NCI-H146 treated with DMSO at 0.1 percent for 48 hours (cell line): ENCODE measurements around the gene SSNA1.
A peak's percentile ranks its signal among the peaks of the same experiment; 100 is the strongest.

Experiments used
- DNase-seq: peaks from one replicate; lab custom pipeline; 2025; ENCODE audit not compliant: unreplicated experiment; lab: John Stamatoyannopoulos, UW

The SSNA1 gene

DNA sequence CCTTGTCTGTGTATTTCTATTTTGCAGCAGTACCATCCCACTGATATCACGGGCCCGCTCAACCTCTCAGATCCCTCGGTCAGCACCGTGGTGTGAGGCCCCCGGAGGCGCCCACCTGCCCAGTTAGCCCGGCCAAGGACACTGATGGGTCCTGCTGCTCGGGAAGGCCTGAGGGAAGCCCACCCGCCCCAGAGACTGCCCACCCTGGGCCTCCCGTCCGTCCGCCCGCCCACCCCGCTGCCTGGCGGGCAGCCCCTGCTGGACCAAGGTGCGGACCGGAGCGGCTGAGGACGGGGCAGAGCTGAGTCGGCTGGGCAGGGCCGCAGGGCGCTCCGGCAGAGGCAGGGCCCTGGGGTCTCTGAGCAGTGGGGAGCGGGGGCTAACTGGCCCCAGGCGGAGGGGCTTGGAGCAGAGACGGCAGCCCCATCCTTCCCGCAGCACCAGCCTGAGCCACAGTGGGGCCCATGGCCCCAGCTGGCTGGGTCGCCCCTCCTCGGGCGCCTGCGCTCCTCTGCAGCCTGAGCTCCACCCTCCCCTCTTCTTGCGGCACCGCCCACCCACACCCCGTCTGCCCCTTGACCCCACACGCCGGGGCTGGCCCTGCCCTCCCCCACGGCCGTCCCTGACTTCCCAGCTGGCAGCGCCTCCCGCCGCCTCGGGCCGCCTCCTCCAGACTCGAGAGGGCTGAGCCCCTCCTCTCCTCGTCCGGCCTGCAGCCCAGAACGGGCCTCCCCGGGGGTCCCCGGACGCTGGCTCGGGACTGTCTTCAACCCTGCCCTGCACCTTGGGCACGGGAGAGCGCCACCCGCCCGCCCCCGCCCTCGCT, 20.5 kb upstream of the SSNA1 start:
- DNase-seq: peak; percentile 29

DNA sequence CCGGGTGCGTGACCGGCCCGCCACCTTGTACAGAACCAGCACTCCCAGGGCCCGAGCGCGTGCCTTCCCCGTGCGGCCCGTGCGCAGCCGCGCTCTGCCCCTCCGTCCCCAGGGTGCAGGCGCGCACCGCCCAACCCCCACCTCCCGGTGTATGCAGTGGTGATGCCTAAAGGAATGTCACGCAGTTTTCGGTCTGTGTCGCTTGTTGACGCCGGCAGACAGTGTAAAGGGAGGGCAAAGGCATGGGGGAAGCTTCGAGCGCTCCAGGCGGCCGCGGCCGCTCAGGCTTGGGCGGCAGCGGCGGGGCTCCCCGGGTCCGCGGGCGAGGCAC, 19.9 kb upstream of the SSNA1 start:
- DNase-seq: no peak

DNA sequence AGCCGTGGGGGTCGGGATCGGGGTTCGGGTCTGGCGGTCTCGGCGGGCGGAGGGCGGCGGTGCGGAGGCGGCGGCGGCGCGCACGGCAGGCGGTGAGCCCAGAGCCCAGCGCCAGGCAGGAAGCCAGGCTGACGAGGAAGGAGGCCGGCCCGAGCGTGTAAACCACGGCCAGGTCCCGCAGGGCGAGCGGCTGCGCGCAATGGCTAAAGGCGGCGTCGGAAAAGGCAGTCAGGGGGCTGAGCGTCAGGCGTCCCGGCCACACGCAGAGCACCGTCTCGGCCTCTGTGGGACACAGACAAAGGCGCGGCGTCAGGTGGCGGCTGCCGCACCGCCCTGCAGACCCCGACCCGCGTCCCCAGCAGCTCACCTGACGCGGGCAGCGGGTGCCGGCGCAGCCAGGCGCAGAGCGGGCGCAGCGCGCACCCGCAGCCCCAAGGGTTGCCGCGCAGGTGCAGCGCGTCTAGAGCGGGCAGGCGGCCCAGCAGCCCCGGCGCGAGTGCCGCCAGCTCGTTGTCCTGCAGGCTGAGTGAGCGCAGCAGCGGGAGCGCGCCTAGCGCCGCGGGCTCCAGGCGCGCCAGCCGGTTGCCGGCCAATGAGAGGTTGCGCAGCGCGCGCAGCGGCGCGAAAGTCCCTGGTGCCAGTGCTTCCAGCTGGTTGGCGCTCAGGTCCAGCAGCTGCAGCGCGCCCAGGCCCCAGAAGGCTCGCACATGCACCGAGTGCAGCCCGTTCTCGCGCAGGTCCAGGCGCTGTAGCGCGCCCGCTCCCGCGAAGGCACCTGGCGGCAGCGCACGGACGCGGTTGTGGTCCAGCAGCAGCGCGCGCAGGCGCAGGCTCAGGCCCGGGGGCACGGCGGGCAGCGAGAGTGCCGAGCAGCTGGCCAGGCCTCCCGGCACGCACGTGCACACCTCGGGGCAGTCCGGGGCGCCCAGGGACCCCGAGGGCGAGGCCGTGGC, 19.3 kb upstream of the SSNA1 start:
- peak; percentile 63 for DNase-seq

DNA sequence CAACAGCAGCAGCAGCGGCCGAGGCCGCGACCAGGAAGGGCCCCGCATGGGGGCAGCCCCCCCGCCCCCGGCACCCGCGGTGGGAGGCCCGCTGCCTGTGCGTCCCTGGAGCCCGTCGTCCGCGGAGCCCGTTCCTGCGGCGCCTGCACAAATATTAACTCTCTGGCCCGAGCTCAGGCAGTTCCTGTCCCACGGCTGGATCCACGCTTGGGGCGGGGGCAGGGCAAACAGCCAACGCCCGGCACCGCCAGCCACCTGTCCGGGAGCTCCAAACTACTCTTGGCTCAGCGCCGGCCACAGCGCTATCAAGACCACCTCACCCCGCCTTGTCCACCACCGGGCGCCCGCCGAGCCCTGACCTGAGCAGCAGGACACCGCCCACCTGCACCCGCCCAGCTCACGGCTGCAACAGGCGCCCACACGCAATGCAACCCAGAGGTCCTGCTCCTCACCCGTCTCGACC, 18.5 kb upstream of the SSNA1 start, which contains the start of gene LRRC26:
Gene LRRC26 (minus strand): TSS at position 156 of the 463 bp plus-strand sequence. CDS start 108 bp downstream, at position 48.
- no peak for DNase-seq

DNA sequence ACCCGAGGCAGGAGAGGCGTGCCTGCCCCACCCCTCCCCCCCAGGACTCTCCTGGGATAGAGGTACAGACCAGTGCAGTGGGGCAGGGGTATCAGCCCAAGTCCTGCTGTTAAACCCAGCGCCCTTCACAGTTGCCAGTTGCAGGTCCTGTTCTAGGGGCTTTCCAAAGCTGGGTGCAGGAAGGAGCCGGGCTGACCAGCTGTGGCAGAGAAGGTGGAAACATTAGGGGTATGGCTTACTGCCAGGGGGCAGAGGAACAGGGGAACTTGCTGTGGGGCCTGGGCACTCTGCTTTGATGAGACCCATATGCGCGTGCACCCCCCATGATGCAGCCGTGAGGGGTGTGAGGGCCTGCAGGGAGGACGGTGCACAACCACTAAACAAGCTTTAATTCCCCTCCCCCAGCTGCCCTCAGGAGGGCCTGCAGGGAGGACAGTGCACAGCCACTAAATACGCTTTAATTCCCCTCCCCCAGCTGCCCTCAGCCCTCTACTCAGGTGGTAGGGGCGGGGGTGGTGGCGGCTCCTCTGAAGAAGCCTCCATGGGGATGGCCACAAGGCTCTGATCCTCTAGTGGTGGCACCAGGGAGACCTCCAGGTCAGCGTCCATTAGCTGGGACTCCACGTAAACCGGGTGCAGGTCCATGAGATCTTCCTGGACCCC, 17.9 kb upstream of the SSNA1 start:
- no peak for DNase-seq

DNA sequence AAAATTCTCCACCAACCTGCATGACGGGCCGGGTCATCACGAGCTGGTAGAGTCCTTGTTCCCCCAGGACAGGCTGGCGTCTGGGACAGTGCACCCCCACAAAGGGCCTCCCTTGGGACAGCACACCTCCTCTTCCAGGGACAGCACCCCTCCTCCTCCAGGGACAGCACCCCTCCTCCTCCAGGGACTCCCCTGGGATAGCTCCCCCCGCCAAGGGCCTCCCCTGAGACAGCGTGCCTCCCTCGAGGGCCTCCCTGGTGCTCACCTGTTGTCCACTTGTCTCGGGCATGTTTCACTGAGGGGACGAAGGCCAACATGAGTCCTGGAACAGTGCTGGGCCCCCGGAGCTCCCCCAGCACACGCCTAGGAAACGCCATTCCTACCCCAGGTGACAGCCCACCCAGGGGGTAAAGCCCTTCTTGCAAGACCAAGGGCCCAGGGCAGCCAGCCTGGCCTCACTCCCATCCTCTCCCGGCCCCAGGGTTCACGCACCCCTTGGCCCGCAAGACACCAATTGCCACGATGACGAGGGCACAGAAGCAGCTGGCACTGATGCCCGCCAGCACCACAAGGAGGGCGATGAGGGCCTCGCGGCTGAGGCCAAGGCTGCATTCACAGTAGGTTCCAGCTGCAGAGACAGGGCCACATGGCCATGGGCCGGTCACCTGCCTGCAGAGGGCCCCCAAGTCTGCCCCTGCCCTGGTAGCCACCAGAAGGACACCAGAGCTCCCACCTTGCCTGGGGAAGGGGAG, 17.2 kb upstream of the SSNA1 start:
- DNase-seq: no peak

DNA sequence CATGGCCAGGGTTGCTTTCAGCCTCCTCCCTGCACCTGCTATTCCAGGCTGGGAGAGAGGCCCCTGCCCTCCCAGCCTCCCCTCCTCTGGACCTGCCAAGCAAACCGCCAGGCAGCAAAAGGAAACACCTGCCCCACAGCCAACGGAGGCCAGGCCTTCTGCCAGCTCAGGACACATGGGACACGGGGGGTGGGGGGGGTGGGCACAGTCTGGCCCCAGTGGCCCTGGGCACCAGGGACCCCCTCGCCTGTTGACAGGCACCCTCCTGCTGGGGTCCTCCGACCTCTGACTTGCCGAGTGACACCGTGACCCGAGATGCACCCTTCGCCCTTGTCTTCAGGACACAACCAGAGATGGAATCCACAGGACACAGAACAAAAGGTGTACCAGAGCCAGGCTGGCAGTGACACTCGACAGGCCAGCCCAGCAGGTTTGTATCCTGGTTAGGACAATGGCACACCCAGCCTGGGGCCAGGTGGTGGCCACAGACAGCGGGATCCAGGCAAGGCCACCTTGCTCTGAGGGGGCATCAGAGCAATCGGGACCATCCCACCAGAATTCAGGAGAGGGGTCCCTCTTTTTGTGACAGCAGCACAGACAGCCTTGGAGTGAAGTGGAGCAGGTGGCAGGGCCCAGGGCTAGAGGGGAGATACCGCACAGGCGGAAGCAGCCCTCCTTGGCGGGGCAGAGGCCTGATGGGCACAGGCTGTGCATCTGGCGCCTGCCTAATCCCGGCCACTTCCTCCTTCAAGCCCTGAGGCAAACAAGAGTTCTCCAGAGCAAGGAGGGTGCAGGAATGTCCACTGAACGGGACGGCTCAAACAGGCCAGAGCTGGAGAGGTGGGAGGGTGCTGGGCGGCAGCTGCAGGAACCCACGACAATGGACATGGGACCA, 15.3 kb upstream of the SSNA1 start:
- DNase-seq: no peak

DNA sequence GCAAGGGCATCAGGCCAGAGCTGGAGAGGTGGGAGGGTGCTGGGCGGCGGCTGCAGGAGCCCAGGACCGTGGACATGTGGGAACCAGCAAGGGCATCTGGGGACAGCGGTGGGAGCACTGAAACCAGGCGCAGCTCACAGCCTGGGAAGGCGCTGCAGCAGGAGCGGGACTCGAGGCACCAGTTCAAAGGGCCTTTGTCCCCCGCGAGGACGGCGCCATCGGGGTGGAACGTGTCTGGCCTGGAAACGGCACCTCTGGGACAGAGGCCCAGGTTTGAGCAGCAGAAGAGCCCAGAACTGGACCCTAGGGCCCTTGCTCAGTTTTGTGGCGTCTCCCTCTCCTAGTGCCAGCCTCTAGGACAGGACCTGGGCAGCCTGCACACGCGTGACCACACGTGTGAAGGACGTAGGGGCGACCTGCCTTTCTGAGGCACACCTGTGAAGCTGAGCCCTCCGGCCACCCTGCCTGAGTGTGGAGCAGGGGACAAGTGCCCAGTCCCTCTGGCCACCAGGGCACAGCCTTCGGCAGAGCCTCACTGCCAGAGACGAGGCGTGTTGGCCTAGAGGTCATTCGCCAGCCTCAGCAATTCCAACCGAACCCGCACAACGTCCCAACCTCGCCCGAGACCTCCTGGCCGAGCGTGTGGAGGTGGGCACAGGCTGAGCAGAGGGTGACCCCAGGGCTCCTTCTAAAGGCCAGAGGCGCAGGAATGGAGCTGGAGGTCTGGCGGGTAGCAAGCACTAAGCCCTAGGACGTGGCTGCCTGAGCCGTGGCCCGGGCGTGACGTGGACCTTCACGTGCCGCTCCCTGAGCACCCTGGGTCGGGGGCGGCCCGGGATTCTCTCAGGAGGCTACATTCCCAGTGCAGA, 14.4 kb upstream of the SSNA1 start:
- no peak for DNase-seq

DNA sequence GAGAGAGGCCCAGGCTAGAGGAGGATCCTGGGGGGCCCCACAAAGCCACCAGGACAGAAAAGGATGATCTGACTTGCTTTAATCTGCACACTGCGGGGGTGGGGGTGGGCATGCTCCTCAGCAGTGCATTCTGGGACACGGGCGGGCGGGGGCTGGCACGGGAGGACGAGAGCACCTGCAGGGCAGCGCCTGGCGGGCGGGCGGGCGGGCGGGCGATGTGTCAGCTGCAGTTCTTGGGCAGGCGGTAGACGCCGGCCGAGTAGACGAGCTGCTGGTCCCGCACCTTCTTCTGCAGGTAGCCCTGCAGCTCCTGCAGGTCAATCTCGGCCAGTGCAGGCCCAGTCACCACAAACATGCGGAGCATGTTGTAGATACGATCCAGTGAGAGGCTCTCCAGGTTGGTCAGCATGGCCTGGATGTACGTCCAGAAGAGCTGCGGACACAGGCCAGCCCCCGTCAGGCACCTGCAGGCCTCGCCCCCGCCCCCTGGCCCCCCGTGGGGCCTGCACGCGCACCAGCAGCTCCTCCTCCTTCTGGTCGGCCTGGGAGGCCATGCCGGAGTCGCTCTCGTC, 13.7 kb upstream of the SSNA1 start:
- DNase-seq: peak; percentile 39

DNA sequence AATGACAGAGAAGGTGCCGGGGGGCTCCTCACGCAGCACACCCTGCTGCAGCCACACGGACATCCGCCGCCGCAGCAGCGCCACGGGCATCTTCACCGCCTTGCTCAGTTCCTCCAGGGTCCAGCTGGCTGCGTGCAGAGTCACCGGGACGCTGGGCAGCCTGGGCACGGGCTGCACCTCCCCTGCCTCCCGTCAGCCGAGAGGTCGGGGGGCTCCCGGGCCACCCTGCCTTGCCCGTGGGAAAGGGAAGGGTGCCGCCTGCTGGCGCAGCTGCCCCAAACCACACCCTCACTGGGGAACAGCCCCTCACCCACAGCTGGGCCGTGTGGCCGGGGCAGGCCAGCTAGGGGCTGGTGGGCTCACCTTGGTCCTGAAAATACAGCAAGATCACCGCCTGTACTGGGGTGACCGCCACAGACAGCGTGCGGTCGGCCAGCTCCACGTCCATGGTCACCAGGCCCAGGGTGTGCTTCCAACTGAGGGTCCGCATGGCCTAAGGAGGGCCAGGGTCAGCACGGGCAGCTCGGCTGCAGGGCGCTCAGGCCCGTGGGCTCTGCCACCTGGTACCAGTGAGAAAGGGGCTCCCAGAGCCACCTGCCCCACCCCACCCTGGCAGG, 13.0 kb upstream of the SSNA1 start:
- no peak for DNase-seq

DNA sequence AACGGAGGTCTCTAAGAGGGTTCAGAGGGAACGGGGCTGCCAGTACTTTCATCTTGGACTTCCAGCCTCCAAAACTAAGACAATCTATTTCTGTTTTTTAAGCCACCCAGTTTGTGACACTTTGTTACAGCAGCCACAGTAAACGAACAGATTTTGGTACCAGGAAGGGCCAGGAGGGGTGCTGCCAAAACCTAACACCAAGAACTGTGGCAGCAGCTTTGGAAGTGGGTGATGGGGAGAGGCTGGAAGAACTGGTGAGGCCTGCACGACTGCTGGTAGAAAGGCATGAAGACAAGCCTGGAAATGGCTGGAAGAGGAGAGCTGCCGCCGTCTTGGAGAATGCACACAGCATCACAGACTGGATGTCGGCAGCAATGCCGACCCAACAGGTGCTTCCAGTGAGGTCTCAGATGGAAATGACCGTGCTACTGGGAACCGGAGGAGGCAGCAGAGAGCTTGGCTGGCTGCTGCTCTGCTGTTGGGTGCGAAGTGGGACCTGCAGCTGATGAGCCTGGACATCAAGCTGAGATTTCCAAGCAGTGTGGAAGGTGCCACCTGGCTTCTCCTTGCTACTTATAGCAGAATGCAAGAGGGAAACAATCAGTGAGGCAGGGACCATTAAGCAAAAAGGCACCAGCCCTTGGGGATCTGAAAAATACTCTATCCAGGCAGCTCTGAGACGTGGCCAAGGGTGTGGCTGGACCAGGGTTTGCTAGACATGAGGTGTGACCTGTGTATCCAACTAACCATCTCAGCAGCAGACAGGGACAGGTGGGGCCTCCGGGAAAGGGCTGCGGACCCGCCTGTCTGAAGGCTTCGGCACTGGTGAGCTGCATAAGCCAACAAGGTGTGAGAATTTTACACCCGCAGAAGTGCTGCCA, 11.9 kb upstream of the SSNA1 start:
- peak; percentile 31 for DNase-seq

DNA sequence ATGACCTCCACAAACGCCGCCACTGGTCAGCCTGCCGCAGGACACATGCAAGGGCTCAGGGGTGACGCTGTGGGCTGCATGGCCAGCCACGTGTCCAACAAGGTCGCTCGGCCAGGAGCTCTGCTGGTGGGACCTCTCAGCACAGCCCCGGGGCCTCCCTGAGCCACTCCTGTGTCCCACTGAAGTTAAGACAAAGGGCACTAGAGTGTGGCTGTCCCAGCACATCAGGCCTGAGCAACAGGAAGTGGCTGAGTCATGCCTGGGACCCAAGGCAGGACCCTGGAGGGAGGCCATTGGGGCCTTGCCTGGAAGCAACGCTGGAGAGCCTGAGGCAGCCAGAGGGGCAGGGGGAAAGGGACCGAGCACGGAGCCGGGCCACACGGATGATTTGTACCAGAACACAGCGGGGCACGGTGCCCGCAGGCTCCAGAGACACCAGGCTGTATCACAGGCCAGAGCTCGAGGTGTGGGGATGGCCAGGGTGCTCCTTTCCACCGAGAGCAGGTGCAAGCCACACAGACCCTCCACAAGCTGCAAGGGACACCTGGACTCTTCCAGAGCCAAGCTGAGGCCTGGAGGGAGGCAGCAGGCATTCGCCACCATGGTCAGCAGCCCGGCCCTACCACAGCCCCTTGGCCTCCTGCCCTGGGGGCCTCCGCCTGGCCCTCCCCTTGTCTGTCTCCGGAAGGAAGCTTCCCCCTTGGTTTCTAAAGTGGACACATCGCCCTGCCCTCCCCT, 10.1 kb upstream of the SSNA1 start:
- DNase-seq: no peak

DNA sequence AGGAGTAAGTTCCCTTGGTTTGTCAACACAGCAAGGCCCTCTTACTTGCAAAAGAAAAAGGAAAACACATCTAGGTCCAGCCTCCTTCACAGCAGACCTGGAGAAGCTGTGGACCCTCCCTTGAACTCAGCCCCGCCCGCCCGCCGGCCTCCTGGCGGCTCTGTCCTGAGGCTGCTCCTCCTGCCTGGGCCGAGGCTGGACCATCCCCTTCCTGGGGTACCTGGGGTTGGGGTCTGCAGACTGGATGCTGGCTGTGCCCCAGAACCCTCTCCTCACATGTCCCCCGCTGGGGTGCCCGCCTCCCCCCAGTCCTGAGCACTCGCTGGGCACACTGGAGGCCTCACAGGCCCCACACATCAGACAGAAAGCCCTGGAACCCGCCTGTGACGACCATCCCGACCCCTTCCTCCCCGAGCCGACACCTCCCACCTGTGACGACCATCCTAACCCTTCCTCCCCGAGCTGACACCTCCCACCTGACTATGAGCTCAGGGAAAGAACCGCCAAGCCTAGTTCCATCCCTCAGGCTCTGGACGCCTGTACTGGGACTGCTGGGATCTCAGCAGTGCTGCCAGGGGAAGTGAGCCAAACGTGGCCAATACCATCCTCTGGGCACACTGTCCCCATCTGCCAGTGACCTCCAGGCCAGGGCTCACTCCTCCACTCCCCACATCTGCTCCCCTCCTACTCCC, 9.4 kb upstream of the SSNA1 start:
- DNase-seq: no peak

DNA sequence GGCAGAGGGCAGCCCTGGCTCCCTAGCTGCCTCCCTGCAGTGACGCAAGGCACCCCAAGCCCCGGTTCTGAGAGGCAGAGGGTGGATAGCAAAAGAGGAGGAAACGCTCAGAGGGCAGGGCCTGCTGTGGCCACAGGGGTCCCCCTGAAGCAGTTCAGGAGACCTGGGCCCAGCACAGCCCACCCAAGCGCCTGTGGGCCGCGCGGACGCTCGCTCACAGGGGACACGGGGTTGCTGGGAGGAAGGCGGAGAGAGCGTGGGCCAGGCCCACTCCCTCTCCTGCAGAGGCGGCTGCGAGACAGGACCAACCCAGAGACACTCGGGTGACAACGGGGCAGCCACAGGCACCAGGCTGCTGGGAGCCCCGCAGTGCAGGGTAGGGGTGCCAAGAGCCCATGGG, 8.7 kb upstream of the SSNA1 start:
- DNase-seq: no peak

DNA sequence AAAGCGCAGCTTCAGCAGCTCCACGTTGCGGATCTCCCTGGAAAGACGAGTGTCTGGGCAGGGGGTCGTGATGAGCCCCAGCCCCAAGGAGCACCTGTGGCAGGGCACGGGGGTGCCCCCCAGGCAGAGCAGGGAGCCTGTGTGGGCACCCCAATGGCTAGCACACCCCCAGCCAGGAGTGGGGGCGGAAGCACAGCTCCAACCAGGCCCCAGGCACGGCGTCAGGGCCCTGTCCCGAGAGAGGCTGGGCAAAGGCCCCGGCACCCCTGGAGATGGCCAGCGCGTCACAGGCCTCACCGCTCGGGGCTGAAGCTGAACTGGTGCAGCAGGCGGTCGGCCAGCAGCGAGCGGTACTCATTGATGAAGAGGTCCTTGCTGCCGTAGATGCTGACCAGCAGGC, 8.0 kb upstream of the SSNA1 start:
- DNase-seq: no peak

DNA sequence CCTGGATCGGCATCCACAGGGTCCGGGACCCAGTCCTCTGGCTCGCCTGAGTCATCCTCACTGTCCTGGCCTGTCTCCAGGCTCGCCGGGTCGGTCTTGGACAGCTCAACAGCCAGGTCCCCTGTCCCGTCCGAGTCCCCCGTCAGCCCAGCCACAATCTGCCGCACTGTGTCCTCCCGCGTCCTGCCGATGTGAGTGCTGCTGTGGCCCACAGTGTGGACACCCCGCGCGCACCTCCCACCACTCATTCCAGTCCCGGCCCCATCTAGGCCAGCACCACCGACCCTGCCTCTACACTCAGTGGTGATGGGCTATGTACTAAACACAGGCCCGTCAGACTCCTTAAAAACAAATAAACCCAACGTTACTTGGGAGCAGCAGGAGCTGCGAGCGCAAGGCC, 6.8 kb upstream of the SSNA1 start:
- no peak for DNase-seq
